NOMO-1 treated with dmso at 0.1 percent for 144 hours (cell line): Measurements from ENCODE around the gene OR10J5.
"Not testable (repeated sequence)": the region's sequence is repeated elsewhere in the genome, so short reads cannot be mapped to it uniquely, and the experiment has no call there.

Experiments used
- DNase-seq: peaks from one replicate; lab custom pipeline; 2025; ENCODE audit not compliant: unreplicated experiment; lab: John Stamatoyannopoulos, UW

The OR10J5 gene, protein sequence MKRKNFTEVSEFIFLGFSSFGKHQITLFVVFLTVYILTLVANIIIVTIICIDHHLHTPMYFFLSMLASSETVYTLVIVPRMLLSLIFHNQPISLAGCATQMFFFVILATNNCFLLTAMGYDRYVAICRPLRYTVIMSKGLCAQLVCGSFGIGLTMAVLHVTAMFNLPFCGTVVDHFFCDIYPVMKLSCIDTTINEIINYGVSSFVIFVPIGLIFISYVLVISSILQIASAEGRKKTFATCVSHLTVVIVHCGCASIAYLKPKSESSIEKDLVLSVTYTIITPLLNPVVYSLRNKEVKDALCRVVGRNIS

DNA sequence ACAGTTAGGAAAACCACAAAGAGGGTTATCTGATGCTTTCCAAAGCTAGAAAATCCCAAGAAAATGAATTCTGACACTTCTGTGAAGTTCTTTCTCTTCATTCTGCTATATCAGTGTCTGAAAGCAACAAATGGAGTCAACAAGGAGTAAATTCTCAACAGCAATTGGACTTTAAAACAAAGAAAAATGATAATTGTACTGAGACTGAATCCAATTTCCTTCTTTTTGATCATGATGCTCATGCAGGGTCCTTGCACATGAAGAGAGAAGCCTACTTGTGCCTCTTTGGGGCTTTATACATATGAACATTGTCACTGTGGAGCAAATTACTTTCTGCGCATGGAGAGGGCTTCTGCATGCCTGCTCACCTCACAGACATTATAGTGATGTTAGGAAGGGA lies at the start of gene OR10J5:
TSS of gene OR10J5 (minus strand) at position 101 of the 400 bp plus-strand sequence. CDS start at position 101, 0 bp downstream.
- DNase-seq, result no peak

DNA sequence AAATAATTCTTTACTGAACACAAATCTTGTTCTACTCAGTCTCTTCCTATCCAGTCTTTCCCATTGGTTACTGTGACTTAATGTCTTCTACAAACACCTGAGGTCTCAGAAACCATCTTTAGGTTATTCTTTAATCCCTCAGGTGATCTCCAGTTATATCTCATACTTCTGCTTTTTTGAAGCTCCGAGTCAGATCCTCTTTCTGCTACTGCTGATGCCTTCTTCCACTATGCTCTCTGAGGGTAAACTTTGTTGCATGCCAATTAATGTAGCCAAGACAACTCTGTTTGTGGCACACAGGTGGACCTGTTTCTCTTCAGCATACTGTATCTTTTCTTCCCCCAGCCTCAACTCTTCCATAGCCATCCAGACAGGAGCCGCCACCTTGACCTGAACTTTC lies 48.7 kb upstream of the OR10J5 start:
- no peak for DNase-seq

DNA sequence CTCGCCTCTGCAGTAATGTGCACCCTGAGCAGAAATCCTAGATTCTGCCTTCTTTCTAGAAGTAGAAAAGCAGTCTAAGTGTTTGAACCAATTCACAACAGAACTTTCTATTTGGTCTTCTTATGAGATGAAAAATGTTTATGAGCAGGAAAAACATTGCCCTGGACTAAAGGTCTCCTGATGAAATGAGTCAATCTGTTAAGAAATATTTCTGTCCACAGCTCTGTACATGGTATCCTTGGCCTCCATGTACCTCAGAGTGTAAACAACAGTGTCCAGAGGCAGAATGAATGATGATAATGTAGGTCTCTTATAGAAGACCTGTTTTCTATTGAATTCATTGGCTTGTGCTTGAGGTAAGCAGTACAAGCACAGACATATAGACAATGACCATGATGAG lies 45.6 kb upstream of the OR10J5 start:
- DNase-seq, result no peak

DNA sequence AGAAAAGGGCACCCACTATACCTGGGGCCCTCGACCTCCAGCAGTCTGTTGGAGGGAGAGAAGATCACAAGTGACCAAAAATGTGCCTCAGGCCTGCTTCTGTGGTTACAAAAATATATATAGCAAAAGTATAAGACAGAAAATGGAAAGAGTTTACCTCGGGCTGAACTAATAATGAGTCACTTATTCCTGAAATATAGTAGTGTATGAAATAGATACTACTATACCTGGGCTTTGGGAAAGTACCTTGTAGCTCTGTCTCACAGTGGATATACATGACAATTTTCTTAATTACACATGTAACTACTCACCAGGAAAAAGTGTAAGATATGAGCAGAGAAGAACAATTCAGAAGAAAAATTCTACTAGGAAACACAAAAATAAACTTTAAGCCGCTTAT lies 44.5 kb upstream of the OR10J5 start:
- DNase-seq, result no peak

DNA sequence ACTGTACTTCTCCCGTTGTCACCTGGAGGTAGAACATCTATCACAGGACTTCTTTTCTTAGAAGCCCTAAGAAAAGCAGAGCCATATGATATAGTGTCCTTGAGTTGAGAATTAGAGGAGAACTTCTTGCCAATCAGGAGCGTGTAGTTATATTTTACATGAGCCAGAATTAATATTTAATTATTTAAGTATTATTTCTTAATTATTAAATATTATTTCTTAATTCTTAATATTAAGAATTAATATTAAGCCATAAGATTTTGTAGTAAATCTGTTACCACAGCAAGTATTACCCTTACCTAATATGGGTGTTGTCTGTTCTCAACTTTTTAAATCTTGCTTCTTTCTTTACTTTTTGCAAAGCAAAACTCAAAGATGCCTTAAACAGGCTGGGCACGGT lies 41.6 kb upstream of the OR10J5 start:
- no peak for DNase-seq

DNA sequence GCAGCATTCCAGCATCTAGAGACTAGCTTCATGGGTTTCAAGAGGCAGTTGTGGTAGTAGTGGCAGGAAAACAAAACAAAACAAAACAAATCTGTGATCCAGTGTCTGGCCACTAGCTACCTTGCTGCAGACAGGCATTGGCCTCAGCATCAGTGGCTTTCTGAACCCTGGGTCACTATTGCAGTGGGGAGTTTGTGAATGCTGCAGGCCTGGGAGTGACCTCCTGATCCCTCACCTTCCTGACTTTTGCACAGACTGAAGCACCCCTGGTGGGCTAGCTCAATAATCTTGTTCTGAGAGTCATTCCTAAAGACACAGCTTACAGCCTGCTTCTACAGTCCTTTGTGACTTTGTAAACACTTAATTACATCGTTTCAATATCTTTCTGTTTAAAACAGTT lies 26.9 kb upstream of the OR10J5 start:
- no peak for DNase-seq

DNA sequence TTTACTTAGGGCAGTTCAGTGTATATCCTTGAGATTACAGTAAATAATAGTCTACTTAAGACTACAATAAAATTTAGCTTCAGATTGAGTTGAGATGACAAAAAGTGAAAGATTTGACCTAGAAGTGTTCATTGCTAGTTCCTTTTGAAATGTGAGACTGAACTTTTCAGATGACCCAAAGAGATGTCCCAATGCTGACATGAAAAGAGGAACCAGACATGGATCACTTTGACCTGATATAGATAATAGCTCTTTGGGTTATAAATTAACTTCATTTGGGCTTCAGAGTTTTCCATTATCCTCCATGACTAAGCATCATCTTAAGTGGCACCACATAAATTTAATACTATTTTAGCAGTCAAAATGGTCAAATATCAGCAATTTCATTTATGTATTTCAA lies 25.7 kb upstream of the OR10J5 start:
- DNase-seq, result no peak

DNA sequence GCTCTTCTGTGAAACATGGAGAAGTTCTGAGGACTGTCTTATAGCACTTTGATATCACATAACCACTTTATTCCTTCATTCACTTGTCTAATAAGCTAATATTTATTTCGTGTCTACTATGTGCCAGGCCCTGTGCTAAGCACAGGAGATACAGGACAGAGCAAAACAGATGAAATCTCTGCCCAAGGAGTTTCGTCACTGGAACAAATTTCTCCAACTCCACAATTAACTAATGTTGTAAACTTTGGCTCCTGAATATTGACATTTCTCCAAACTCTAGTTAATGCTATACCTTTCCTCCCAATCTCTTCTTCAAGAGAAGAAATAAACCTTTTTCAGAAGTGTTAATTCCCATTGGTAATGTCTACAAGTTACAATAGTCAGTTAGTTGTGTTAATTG lies 24.8 kb upstream of the OR10J5 start:
- no peak for DNase-seq

DNA sequence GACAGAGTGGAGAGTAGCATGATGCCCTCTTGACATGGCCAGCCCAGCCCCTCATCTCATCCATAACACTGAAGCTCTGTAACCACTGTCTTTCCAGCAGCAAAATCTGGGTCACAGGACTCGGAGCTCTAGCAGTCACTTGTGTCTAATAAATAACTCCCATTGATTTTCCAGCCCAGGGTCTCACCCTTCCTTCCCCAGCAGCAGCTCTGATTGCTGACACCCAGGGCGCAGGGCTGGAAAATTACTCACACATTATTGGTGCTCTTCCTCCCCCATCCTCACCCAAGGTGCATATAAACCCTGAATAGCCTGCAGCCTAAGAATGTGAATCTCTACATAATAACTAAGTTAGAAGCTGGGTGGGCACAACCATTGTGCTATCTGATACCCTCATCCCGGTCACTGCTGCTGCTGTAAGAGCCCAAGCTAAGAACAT lies 21.1 kb upstream of the OR10J5 start:
- no peak for DNase-seq

DNA sequence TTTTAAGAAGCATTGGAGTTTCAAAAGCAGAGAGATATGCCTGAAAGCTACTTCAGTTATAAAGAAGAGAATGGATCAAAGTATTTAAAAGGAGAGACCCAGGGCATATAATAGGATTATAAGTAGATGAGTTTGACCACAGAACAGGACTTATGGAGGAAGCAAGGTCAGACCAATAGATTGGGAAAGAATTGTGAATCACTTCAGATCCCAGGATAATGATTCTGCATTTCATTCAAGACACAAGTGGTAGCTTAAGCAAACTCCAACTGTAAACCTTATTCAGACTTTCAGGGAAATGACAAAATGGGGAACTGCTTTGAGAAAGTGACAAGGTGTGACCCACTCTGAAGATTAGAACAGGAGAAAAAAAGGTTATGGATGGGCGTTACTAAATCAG lies 18.9 kb upstream of the OR10J5 start:
- no peak for DNase-seq

DNA sequence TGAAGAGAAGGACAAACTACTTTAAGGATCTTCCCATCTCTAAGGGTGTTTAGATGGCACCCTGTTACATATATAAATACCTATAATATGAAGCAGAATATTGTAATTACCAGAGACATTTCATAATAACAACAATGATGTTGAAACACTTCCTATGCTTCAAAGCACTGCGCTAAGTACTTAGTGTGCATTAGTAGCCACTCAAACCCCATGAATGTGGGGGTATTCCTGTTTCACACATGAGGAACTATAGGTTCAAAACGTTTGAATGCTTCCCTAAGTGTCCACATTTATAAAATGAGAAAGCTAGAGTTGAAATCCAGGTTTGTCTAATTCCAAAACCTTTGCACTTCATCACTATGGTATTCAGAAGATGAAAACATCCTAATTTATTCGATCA lies 18.5 kb upstream of the OR10J5 start:
- no peak for DNase-seq

DNA sequence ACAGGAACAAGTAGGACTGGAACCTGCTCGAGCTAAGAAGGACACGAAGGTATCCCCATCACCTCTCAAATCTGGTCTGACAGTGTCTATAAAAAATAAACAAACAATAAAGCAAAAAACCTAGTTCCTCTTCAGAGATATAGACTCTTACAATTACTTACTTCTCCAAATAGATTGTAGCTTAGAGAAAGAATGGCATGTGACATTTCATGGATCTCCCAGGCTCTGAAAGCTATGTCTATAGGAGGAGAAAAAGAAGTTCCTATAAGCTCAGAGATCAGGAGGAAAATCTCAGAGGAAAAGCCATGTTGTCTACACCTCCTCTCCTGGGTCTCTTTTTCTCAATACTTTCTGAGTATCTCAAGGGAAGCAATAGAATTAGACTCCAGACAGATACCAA lies 12.3 kb upstream of the OR10J5 start:
- DNase-seq, result no peak

DNA sequence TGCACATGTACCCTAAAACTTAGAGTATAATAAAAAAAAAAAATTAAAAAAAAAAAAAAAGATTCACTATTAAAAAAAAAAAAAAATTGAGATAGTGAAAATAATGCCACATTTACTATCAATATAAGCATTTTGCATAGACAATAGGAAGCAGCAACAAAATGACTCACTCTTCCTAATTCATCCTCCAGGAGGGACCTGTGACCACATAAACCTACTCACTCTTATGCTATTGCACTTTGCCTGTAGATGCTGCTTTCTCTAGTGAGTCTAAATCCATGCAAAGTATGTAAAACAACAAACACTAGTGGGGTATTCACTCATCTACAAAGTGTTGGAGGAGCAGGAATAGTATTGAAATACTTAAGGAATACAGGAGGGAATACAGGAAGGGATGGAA lies 2.9 kb downstream of the OR10J5 start:
- DNase-seq, result no peak

DNA sequence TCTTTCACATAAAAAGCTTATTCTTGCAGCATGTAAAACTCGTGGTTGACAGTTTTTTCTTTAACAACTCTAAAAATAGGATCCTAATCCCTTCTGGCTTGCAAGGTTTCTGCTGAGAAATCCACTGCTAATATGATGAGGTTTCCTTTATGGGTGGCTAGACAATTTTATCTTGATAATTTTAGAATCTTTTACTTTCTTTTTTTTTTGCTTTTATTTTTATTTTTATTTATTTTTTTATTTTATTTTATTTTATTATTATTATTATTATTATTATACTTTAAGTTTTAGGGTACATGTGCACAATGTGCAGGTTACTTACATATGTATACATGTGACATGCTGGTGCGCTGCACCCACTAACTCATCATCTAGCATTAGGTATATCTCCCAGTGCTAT lies 11.0 kb downstream of the OR10J5 start:
- not testable (repeated sequence) for DNase-seq

DNA sequence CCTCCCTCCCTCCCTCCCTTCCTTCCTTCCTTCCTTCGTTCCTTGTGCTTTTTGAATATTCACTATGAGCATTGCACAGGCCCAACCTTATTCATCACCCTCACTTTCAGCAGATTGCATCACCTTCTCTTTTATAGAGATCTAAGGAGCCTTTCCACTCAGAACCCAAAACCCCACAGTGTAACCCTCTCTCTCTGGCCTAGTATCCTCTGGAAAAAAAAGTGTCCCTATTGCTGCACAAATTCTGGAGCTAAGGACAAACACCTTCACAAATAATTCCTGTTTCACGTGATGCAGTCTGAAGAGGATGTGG lies 25.6 kb downstream of the OR10J5 start:
- no peak for DNase-seq

DNA sequence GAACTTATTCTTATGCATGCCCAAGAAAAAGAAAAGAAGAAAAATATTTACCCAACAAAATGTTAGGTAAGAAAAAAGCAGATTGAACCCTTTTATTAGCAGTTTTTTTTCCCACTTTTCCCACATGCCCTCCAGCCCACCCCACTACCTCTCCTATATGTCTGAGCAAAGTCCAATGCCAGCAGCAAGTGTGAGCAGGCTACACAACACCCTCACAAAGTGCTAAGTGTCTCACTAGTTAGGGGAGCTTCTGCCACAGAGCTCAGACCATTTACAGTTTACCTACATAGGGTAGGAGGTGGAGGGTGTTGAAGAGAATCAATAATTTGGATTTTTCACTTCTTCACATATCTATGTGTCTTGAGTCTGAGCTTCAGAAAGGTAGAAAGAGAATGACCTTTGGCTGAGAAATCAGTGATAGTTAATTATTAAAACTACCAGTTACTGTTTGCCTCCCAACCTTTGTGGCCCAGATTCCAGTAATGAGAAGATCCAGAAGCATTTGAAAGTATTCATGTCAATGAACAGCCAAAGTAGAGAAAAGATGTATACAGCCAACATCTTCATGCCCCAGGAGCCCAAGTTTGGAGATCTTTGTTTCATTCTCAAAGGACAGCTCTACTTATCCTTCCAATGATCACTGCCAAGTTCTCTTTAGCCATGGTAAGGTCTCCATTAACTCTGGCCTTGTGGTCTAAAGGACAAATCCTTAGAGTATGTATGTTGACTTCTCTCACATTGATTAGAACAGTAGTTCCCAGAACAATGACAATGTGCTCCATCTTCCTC lies 26.2 kb downstream of the OR10J5 start:
- DNase-seq, result no peak

DNA sequence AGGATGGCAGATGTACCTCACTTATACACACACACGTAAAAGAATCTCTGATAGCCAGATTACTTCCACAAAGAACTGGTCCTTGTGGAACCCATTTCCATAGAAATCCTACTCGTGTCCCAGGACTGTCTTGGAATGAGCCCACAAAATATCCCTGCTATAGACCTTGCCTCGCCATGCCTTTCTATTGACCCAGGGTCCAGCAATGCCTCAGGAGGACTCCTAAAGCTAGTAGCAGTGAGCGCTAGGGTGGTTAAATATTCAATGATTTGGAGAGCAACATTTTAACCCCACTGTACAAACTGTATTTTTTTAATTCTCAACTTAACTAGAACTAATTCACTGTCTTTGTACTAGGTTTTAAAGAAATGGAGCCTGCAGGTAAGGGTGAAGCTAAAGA lies 26.9 kb downstream of the OR10J5 start:
- no peak for DNase-seq

DNA sequence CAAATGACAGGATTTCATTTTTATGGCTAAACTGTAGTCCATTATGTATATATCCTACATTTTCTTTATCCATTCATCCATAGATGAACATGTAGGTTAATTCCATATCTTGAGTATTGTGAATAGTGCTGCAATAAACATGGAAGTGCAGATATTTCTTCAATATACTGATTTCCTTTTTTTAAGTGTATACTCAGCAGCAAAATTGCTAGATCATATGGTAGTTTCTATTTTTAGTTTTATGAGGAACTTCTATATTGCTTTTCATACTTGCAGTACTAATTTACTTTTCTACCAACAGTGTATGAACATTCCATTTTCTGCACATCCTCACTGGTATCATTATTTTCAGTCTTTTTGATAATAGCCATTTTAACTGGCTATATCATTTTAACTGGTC lies 30.1 kb downstream of the OR10J5 start:
- DNase-seq, result no peak

DNA sequence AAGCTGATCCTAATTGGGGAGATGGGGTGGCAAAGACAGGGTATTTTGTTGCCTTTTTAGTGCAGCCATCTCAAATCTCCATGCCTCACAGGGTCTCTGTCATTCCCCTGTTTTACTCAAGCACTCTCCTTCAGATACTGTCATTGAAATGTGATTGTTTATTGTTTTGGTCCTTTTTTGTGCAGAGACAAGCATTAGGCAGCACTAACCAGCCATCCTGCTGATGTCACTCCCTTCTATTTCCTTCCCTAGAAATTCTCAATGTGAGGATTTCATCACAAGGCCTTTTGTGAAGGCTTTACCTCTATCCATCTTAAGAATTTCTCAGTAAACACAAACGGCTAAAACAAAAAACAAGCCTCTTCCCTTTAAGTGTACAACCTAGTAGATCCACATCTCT lies 34.7 kb downstream of the OR10J5 start:
- no peak for DNase-seq

DNA sequence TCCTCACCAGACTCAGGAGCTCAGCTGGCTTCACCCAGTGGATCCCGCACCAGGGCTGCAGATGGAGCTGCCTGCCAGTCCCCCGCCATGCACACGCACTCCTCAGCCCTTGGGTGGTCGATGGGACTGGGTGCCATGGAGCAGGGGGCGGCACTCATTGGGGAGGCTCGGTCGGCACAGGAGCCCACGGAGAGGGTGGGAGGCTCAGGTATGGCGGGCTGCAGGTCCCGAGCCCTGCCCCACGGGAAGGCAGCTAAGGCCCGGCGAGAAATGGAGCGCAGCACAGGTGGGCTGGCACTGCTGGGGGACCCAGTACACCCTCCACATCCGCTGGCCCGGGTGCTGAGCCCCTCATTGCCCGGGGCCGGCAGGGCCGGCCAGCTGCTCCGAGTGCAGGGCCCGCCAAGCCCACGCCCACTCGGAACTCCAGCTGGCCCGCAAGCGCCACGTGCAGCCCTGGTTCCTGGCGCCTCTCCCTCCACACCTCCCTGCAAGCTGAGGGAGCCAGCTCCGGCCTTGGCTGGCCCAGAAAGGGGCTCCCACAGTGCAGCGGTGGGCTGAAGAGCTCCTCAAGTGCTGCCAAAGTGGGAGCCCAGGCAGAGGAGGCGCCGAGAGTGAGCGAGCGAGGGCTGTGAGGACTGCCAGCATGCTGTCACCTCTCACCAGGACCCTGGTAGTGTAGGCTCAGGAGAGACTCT lies 41.1 kb downstream of the OR10J5 start:
- not testable (repeated sequence) for DNase-seq

DNA sequence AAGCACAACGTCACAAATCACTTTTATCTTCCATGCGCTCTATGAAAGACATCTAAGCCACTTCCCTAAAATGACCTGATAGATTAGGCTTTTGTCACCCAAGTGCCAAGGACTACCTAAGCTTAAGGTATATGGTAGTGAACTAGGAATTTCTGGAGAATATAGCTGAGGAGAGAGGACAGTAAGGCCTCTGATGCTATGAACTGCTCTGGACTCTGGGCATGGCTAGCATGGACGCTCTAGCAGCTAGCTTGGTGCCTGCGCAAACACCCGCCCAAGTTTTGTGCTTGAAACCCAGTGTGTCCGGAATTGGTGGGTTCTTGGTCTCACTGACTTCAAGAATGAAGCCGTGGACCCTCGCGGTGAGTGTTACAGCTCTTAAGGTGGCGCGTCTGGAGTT lies 42.5 kb downstream of the OR10J5 start:
- no peak for DNase-seq
